AG20443 (cell line): ENCODE data around the gene RGS12.
"Not testable (repeated sequence)": the region's sequence is repeated elsewhere in the genome, so short reads cannot be mapped to it uniquely, and the experiment has no call there.

Experiments used
- DNase-seq: peaks from one replicate; pipeline ENCODE4 v3.0.0; 2012; ENCODE audit warnings: low spot score, mixed read lengths

Gene RGS12

DNA sequence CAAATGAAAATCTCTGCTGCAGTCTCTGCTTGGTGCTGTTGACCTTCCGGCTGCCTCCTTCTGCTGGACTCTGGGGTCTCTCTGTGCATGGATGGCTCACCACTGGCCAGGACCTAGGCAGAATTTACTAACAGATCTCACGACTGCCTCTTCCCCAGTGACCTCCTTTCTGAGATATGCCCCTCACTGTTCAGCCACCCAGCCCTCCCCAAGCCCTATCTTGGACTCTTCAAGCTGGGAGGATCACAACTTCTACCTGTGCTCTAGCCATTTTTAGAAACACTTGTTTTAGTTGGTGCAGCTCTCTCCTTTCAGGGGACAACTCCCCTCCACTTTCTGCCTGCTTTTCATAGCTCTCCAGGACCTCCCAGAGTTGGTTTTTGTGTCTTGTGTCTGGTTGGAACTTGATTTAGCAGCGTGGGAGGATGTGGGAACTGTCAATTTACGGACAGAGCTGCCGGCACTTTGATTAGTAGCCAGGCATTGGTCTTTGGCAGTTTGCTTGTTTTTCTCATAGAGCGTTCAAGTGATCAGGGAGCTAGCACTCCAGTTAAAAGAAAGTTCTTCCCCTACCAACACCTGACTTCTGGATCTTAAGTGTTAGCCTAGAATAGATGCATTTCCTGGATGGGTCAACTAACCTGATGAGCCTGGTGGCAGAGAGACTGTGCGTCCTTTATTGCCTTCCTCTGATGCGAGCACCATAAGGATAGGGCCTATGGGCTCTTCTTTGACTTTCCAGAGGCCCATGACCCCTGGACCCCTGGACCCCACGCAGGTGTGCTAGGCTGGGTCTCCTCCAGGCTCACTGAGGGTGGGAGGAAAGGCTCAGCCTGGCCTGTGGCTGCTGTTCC is 6.5 kb downstream of the RGS12 start:
- no peak for DNase-seq

DNA sequence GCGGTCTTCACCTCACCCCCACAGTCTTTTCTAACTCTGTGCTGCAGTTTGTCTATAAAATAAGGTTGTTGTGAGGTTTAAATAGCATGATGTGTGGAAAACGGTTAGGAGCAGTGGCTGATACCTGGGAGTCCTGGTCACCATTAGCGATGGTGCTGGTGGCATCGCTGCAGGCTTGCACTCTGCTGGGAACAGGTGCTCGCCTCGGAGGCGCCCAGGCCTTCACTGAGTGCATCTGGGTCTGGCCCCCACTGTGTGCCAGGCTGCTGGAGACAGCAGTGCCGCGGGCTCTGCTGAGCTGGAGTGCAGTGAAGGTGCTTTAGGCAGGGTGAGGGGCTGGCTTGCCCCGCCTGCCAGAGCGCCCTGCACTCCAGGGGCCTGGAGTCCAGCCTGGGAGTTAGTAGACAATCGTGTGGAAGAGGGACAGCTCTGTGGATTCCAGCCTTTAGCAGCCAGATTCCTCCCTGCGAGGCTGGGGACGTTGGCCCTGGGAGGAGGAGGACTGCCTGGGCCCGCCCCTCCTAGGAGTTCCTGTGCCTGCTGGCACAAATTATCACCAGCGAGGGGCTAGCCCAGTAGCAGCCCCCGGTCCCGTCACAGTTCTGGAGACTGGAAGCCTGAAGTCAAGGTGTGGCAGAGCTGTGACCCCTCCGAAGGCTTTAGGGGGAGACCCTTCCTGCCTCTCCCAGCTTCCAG is 7.3 kb downstream of the RGS12 start:
- DNase-seq = no peak

DNA sequence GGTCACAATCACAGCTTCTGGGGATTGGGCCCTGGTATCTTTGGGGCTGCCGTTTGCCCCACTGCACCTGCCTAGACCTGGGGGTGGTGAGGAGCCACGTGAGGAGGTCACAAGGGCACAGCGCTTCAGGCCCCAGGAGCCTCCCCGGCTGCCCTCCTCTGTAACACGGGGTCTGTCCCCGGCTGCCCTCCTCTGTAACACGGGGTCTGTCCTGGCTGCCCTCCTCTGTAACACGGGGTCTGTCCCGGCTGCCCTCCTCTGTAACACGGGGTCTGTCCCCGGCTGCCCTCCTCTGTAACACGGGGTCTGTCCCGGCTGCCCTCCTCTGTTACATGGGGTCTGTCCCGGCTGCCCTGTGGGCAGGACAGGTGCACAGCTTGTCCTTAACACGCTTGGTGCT is 8.1 kb downstream of the RGS12 start:
- not testable (repeated sequence) for DNase-seq

DNA sequence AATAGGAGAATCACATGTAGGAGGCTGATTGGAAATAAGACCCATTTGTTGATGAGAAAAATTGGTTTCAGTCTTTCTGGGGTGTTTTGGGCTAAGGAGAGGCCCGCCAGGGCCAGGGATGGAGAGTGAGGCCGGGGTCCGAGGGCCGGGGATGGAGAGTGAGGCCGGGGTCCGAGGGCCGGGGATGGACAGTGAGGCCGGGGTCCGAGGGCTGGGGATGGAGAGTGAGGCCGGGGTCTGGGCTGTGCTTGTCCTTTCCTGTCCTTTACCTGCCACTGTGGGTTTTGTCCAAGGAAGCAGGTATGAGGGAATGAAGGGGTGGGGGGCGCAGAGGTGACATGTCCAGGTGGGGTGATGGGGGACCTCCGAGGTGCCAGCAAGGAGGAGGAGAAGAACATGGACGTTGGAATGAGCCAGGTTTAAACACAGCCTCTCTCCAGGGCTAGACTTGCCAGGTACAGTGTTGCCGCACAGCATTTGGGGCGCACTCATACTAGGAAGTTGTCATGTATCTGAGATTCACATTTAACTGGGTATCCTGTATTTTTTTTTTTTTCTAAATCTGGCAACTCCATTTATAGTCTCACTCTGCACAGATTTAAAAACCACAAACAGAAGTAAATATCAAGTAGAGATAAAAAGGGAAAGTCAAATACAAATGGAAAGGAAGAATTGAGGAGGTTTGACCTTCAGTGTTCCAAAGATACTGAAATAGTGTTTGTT is 8.8 kb downstream of the RGS12 start:
- no peak for DNase-seq

DNA sequence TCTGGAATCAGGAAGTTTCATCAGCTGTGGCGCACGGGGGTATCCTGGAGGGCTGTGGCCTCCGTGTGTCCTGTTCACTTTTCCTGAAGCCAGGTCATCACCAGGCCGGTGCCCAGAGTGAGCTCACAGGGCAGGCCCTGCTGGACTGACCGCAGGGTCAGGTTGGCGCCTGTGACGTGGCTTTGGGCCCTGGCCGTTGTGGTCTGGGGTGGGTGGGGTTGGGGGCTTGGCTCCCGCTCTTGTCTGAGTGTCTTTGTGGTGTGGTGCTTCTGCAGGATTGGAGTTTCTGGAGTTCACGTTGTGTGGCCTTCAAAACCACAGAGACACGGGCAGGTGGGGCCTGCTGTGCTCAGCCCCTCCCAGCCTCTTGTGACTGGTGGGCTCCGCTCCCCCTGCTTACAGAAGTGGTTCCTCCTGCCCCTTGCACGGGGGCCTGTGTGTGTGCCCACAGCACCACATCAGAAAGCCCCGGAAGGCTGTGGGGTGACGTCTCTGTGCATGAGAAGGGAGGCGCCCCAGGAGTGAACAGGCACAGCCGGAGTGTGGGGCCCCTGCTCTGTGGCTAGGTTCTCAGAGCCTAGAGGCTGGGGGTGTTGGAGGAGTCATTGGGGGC is 9.5 kb downstream of the RGS12 start:
- DNase-seq = no peak

DNA sequence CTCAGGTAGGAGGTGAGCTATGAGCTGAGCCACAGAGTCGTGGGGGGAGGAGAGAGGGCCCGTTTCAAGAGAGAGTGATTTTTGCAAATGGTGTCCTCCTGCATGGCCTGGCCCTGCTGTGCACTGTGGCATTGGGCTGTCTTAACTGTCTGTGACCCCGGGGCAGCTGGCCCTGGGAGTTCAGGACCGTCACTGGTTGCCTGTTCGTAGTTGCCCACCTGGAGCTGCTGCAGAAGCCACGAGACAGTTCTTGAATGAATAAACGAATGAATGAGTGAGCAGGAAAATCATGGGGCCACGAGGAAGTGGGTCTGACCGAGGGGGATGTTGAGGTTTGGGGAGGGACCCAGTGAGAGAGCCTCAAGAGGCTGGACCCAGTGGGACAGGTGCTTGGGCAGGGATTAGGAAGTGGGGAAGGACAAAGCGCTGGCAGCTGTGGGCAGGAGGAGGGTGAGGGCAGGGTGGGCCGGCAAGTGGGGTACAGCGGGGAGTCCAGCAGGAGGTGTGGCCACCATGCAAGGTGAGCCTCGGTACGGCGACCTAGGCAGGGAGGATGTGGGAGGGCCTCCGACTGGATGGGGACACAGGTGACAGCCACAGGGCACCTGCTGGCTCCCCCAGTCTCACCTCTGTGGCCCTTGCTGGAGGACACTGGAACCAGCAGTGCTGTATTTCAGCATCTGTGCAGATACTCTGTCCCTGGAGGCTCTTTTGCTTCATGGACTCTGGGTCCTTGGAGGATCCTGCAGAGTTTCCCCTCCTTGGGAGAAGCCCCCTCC is 10.2 kb downstream of the RGS12 start:
- DNase-seq = no peak

DNA sequence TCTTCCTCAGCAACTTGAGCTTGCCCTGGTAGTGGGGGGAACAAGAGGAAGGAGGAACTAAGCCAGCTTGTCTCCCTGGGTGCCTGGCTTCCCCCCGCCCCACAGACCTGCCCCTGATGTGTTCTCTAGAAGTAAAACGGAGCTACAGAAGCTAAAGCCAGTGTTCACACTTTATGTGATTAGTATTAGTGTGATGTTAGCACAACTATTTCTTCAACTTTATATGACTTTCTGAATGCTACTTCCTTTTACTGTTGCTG is 10.7 kb downstream of the RGS12 start:
- DNase-seq = no peak

DNA sequence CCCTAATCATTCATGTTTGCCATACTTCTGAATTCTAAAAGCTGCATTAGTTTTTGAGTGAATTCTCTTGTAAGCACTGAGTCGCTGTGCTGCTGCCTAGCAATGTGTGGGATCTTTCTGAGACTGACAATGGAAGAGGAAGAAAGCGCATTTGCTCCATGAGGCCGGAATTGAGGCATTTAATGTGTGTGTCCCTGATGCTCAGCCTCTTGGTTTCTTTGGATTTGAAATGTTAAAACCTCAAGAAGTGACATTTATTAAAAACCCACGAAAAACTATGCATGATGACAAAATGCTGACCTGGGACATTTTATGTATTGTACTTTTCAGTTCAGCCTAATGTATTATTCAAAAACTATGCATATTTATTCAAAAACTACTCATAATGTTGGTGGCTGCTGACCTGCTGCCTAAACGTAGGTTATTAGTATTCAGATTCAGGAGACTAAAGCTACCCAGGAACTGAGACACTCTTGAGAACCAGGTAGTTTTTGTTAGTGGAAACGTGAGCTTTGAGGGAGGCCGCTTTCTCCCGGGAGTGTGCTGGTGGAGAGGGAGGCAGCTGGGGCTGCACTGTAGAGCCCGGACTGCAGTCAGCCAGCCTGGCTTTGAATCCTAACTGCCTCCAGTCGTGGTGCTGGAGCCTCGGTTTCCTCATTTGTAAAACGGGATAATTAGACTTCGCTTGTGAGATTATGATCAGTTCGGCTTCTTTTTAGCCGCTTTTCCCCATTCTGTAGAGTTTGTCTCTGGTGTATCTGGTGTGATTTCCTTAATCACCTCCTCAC is 11.3 kb downstream of the RGS12 start:
- DNase-seq = no peak

DNA sequence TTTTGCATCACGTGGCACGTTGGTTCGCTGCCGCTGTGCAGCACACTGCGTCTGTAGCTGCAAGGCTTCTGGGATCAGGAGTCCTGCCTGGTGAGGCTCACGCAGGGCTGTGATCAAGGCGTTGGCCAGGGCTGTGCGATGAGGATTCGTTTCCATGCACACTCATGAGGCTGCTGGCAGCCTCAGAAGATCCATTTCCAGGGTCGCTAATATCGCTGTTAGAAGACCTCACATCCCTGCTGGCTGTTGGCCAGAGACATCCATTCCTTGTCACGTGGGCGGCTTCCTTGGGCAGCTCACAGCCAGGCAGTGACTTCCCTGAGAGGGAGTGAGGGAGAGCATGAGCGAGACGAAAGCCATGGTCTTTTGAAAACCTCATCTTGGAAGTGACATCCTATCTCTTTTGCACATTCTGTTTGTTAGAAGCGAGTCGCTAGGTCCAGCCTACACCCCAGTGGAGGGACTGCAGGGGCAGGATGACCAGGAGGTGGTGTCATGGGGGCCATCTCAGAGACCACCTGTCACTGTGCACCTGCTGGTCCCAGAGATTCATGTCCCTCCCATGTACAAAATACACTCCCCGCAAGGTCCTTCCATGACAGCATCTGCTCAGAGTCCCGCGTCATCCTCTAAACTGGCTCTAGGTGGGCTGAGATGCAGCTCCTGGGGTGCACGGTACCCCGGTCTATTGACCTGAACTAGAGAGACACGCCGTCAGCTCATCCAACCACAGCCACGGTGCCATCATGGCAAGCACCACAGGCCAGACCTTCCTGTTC is 12.2 kb downstream of the RGS12 start:
- peak; percentile 67 for DNase-seq

DNA sequence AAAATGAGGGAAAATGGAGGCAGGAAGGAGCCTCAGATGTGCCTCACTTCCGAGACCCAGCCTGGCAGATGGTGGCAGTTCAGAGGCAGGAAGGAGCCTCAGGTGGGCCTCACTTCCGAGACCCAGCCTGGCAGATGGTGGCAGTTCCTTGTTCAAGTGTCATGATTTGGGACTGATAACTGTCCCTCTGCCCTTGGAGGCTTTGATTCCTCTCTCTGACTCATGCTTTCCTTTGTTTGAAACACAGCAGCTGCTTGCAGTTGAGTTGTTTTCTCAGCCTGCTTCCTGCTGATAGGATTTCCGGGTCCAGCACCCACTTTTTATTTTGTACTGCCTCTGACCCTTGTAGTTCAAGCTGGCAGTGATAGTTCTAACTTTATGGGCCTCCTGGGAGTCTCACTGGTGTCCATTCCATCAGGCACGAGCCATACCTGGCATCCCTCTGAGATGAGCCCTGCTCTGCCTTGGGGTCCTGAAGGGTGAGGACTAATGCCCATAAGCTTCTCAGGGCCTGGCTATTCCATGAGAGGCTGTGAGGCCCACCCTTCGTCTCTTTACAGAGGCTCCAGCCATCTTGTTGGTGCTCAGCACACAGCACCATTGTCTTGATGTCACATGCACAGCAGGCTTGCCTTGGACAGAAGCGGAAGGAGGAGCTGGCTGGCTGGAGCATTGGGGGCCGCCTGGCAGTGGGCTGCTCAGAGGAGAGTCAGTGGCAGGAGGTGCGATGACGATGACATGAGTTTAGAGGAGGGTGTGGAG is 13.0 kb downstream of the RGS12 start:
- DNase-seq = peak; percentile 49

DNA sequence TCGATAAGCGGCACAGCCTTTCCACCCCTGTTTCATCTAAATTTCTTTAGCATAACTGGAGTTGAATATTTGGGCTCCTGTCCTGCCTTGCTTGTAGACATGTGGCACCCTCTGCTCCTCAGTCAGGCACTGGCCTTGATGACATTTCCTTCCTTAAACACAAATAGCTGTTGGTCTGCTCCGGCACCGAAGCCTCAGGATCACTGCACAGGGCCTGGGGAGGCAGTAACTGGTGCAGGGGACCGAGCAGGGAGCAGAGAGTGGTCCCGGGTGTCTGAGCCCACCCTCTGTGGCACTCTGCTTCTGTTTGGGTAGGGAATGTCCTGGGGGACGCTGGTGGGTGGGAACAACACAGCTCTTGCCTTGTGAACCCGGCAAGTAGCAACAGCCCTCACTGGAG is 13.6 kb downstream of the RGS12 start:
- no peak for DNase-seq

DNA sequence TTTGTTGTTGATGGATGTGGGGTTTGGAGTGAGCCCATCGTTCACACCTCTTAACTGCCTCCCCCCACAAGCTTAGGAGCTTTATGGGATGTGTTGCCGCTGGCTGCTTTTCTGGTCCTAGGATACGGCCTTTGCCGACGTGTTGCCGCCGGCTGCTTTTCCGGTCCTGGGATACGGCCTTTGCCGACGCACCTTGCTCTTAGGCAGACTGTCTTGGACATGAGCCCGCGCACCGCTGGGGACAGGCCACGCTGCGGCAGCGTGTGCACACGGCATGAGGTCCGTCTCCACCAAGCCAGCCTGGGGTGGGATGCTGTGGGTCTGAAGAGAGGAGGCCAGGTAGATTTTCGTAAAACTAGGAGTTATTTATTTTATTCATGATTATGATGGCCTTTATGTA is 14.2 kb downstream of the RGS12 start:
- no peak for DNase-seq

DNA sequence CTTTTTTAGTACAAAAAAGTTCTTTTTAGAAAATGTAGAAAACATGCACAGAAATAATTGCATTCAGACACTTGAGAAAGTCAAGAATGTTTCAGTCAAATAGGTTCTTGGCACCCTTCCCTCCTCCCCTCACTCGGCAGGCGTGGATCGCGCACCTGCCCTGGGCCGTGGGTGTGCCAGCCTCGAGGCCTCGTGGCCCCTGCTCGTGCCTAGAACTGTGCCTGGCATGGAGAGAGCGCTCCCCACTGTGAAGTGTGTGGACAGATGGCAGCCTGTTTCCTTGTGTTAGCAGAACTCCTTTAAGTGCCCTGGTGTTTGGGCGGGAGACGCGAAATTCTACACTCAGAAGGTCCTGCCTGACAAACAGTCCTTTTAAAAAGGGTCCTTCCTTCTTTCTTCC is 14.7 kb downstream of the RGS12 start:
- DNase-seq = no peak

DNA sequence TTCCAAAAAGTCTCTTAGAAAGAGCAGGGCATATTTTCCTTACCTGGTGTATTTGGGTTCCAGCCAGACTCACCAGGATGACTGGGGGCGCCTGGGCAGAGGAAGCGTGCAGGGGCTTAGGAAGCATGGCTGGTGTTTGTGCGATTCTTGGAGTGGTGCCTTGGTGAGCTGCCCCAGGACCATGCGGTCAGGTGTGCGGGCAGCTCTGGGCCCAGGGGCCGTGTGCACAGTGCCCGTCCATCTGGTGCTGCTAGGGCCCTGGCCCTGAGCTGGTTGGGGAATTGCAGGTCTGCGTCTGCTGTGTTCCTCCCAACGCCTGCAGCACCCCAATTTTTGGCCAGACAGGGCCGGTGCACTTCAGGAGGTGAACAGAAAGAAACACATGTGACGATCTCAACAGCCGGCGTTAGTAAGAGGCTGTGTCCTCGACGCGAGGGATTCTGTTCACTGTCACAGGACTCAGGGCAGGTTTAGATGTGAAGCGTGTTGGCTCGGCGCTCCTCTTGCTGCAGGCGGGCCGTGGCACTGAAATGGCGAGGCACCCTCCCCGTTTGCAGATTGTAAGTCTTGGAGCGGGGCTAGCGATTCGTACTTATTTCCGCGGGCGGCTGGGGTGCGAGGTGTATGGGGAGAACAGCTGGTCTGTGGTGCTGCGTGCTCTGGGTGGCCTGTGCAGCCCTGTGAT is 15.2 kb downstream of the RGS12 start:
- no peak for DNase-seq

DNA sequence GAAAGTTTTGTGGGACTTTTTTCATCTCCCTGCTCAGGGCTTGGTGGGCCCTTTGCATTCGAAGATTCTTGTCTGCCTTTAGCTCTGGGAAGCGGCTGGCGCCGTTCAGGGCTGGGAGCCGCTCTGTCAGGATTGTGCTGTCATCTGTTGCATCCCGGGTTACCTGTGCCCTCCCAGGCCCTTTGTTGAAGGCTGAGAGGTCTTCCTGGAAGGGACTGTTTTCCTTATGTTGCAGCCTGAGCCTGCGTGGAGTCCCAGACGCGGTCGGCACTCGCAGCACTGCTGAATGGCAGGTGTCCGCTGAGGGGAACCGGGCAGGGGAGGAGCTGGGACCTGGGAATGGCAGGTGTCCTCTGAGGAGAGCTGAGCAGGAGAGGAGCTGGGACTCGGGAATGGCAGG is 15.9 kb downstream of the RGS12 start:
- no peak for DNase-seq

DNA sequence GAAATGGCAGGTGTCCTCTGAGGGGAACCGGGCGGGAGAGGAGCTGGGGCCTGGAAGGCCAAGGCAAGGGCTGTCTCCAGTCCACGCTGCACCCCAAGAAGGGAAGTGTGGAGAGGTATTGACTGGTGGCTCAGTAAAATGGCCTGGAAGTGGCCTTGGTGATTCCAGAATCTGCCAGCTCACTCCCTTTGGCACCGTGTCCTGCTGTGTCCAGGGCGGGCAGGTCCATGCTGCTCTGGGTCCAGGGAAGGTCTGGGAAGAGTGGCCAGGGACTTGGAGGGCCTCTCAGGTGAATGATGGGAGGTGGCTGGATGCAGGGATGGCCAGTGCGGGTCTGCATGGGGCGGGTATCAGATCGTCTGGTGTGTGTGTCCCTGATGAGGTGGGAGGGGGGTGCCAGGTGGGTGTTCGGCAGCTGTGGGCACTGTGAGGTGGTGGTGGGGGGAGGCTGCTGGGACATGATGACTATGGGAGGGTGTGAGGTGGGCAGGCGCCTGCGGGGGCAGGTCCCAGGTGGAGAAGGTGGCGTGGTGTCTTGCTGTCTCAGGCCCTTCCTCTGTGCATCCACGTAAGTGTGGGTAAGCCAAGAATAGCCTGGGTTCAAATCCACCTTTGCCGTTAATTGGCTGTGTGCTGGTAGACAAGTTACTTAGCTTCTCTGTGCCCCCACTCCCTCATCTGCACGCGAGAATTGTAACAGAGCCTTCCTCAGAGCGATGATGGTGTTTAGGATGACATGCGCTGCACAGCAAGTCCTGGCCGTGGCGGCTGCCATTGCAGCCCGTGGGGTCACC is 17.7 kb downstream of the RGS12 start:
- DNase-seq = no peak

DNA sequence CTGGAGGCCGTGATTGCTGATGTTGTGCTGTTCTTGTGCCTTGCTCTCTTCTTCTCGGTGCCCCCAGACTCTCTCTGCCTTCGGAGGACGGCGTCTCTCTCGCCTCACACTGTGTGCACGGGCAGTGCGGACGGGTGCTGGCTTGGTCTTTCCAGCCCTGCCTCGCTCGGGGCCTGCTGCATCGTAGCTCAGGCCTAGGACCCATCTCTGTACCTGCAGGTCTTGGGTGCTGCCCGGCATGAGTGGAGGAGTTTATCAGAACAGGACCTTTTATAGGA is 18.2 kb downstream of the RGS12 start:
- no peak for DNase-seq

DNA sequence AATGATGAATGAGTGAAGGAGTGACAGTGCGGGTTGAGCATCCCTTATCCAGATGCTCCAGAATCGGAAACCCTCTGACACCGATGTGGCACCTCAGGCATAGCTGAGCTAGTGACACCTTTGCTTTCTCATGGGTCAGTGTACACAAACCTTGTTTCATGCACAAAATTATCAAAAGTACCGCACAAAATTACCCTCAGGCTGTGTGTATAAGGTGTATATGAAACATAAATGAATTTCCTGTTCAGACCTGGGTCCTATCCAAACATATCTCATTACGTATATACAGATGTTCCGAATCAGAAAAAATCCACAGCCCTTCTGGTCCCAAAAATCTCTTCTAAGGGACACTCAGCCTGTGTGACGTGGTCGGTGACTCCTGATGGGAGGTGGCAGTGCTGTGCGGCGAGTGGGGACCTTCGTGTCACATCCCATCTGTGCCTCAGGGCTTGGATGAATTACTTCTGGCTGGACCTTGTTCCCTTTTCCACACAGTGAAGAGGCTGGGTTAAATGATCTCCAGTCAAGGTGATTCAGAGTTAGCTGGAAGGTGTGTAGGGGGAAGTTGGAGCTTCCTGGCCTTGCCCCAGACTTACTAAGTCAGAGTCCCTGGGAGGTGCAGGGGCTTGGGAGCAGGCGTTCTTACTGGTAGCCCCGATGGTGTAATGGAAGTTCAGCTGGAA is 18.8 kb downstream of the RGS12 start:
- DNase-seq = no peak
